GM12878 (cell line): ENCODE data around the gene SNPH. TPM values are rescaled to one million over a fixed set of nuclear protein-coding genes. Genes with fewer than 3 reads are reported as not detected.

Experiments
- BCLAF1 ChIP-seq: fragments of 450-650 bp; IDR thresholded peaks from 2 replicates; pipeline ENCODE4 v1.6.1; 2017; ENCODE audit warnings: antibody characterized with exemption, mild to moderate bottlenecking, moderate library complexity
- EGR1 ChIP-seq, 2 experiments: IDR thresholded peaks; 1 replicate in 1 of 2; 2 replicates in 1 of 2; pipeline ENCODE4 v1.6.1; 2011 to 2012; ENCODE audit warnings: low read depth in 2 of 2, low read length in 2 of 2, borderline replicate concordance in 1 of 2, mild to moderate bottlenecking in 1 of 2, moderate library complexity in 1 of 2
- TCF12 ChIP-seq: IDR thresholded peaks from 2 replicates; pipeline ENCODE4 v1.6.1; 2011; ENCODE audit warnings: low read depth, mild to moderate bottlenecking, low read length
- ZBTB11 ChIP-seq: fragments of 450-650 bp; formaldehyde crosslinking; IDR thresholded peaks from 2 replicates; pipeline ENCODE4 v1.5.0; 2022; ENCODE audit warnings: mild to moderate bottlenecking, missing genetic modification characterization
- polyA plus RNA-seq, 11 experiments: library from polyadenylated mRNA; depleted of rRNA in 4 of 11; unstranded in 6 of 11; stranded (reverse) in 5 of 11; fragments of >200 nt; fragmentation: Nextera tagmentation in 4 of 11; fragmentation: Illumina TruSeq in 1 of 11; extraction: Ambion mirVana in 4 of 11; extraction: Trizol in 1 of 11; gene quantifications; 1 replicate in 1 of 11; 2 replicates in 10 of 11; pipeline versions ENCODE4 v1.2.1 to v1.2.3, GENCODE V29; 2011 to 2016; ENCODE audit warnings: inconsistent platforms in 2 of 11, missing spikeins in 2 of 11, low read depth in 1 of 11
- total RNA-seq, 4 experiments: library from RNA; depleted of rRNA in 3 of 4; stranded (reverse); fragments of >200 nt in 3 of 4; fragmentation: Illumina TruSeq in 1 of 4; extraction: Trizol in 1 of 4; gene quantifications; 2 replicates each; pipeline versions ENCODE4 v1.2.1 to v1.2.3, GENCODE V29; 2013 to 2021

SNPH gene
- total and polyA plus RNA-seq, 10 of the 15 experiments (the other 5 are each of a cell fraction or from before 2014, with no cell fraction given): 0.02 to 0.45 (median 0.34) TPM; not detected in 2

GRCh38 chr20:1274485-1275311 is 8.6 kb downstream of the SNPH start (continued):
- TF ChIP-seq ZBTB11 (CRISPR knock-in tag) (no peak), BCLAF1 (no peak), EGR1 (IDR thresholded peaks at IDR 0.05; ENCODE audit: borderline replicate concordance in 1 of 2, low read depth in 2 of 2, low read length in 2 of 2) (no peak), TCF12 (no peak)
